ENCODE data around the gene RNF43. TPM values are rescaled to one million over a fixed set of nuclear protein-coding genes. Genes with fewer than 3 reads are reported as not detected.
A peak's percentile ranks its signal among the peaks of the same experiment; 100 is the strongest.

The RNF43 gene
- total and polyA plus RNA-seq, 2 of the 13 experiments (the other 11 are each of a cell fraction or from before 2014, with no cell fraction given): 31.0 to 53.4 TPM

GRCh38 chr17:58381124-58382035 lies 36.0 kb downstream of the RNF43 start (continued):
- TF ChIP-seq, protein P1, sequence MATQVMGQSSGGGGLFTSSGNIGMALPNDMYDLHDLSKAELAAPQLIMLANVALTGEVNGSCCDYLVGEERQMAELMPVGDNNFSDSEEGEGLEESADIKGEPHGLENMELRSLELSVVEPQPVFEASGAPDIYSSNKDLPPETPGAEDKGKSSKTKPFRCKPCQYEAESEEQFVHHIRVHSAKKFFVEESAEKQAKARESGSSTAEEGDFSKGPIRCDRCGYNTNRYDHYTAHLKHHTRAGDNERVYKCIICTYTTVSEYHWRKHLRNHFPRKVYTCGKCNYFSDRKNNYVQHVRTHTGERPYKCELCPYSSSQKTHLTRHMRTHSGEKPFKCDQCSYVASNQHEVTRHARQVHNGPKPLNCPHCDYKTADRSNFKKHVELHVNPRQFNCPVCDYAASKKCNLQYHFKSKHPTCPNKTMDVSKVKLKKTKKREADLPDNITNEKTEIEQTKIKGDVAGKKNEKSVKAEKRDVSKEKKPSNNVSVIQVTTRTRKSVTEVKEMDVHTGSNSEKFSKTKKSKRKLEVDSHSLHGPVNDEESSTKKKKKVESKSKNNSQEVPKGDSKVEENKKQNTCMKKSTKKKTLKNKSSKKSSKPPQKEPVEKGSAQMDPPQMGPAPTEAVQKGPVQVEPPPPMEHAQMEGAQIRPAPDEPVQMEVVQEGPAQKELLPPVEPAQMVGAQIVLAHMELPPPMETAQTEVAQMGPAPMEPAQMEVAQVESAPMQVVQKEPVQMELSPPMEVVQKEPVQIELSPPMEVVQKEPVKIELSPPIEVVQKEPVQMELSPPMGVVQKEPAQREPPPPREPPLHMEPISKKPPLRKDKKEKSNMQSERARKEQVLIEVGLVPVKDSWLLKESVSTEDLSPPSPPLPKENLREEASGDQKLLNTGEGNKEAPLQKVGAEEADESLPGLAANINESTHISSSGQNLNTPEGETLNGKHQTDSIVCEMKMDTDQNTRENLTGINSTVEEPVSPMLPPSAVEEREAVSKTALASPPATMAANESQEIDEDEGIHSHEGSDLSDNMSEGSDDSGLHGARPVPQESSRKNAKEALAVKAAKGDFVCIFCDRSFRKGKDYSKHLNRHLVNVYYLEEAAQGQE (IDR thresholded peaks at IDR 0.05; ENCODE audit: borderline replicate concordance in 1 of 2, low read depth in 1 of 2, low read length in 2 of 2): peak in 1 of 2 experiments; percentile 80; a peak in 1 of 4 replicates
- TF ChIP-seq ZNF484 (CRISPR knock-in tag; IDR thresholded peaks at IDR 0.05; ENCODE audit: borderline replicate concordance, low read depth): no peak
- TF ChIP-seq, protein P2, sequence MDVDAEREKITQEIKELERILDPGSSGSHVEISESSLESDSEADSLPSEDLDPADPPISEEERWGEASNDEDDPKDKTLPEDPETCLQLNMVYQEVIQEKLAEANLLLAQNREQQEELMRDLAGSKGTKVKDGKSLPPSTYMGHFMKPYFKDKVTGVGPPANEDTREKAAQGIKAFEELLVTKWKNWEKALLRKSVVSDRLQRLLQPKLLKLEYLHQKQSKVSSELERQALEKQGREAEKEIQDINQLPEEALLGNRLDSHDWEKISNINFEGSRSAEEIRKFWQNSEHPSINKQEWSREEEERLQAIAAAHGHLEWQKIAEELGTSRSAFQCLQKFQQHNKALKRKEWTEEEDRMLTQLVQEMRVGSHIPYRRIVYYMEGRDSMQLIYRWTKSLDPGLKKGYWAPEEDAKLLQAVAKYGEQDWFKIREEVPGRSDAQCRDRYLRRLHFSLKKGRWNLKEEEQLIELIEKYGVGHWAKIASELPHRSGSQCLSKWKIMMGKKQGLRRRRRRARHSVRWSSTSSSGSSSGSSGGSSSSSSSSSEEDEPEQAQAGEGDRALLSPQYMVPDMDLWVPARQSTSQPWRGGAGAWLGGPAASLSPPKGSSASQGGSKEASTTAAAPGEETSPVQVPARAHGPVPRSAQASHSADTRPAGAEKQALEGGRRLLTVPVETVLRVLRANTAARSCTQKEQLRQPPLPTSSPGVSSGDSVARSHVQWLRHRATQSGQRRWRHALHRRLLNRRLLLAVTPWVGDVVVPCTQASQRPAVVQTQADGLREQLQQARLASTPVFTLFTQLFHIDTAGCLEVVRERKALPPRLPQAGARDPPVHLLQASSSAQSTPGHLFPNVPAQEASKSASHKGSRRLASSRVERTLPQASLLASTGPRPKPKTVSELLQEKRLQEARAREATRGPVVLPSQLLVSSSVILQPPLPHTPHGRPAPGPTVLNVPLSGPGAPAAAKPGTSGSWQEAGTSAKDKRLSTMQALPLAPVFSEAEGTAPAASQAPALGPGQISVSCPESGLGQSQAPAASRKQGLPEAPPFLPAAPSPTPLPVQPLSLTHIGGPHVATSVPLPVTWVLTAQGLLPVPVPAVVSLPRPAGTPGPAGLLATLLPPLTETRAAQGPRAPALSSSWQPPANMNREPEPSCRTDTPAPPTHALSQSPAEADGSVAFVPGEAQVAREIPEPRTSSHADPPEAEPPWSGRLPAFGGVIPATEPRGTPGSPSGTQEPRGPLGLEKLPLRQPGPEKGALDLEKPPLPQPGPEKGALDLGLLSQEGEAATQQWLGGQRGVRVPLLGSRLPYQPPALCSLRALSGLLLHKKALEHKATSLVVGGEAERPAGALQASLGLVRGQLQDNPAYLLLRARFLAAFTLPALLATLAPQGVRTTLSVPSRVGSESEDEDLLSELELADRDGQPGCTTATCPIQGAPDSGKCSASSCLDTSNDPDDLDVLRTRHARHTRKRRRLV (CRISPR knock-in tag; IDR thresholded peaks at IDR 0.05): 0 out of 2 replicates have a peak, but pooled peaks have one; percentile 40
- no peak for TF ChIP-seq AGO1 (IDR thresholded peaks at IDR 0.05; ENCODE audit: low read depth, low read length, poor library complexity, severe bottlenecking)
- no peak for TF ChIP-seq KAT2B (IDR thresholded peaks at IDR 0.05; ENCODE audit: borderline replicate concordance, low read depth, low read length)
- TF ChIP-seq ZNF124 (CRISPR knock-in tag; IDR thresholded peaks at IDR 0.05): peak; percentile 62; the same call in 1 of the 2 replicates
- TF ChIP-seq HCFC1 (IDR thresholded peaks at IDR 0.05; ENCODE audit: low read depth, low read length): no peak
- peak; percentile 76; the same call in 1 of the 2 replicates for TF ChIP-seq TGIF2 (CRISPR knock-in tag; IDR thresholded peaks at IDR 0.05)
- no peak for TF ChIP-seq ZNF782 (CRISPR knock-in tag; IDR thresholded peaks at IDR 0.05; ENCODE audit: borderline replicate concordance)
- TF ChIP-seq, protein P3, sequence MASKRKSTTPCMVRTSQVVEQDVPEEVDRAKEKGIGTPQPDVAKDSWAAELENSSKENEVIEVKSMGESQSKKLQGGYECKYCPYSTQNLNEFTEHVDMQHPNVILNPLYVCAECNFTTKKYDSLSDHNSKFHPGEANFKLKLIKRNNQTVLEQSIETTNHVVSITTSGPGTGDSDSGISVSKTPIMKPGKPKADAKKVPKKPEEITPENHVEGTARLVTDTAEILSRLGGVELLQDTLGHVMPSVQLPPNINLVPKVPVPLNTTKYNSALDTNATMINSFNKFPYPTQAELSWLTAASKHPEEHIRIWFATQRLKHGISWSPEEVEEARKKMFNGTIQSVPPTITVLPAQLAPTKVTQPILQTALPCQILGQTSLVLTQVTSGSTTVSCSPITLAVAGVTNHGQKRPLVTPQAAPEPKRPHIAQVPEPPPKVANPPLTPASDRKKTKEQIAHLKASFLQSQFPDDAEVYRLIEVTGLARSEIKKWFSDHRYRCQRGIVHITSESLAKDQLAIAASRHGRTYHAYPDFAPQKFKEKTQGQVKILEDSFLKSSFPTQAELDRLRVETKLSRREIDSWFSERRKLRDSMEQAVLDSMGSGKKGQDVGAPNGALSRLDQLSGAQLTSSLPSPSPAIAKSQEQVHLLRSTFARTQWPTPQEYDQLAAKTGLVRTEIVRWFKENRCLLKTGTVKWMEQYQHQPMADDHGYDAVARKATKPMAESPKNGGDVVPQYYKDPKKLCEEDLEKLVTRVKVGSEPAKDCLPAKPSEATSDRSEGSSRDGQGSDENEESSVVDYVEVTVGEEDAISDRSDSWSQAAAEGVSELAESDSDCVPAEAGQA (IDR thresholded peaks at IDR 0.05; ENCODE audit: low read depth): no peak
- TF ChIP-seq, protein P3 (CRISPR knock-in tag; IDR thresholded peaks at IDR 0.05; ENCODE audit: borderline replicate concordance): 0 out of 2 replicates have a peak, but pooled peaks have one; percentile 50
